Renal cortex interstitium (tissue), 3 donors: Measurements from ENCODE around the gene VCPKMT. TPM values are rescaled to one million over a fixed set of nuclear protein-coding genes. Genes with fewer than 3 reads are reported as not detected.

Experiments used
- polyA plus RNA-seq, 3 donors: library from polyadenylated mRNA; unstranded; fragments of 120-200 nt; gene quantifications; one replicate each; pipeline ENCODE4 v1.2.1, GENCODE V29; 2013; ENCODE audit not compliant: insufficient read length in 3 of 3

The VCPKMT gene
- polyA plus RNA-seq, 3 donors = 13.1 to 16.5 (median 13.8) TPM

Other genes with a start within 250 kb of the VCPKMT start
- 10 to 100 TPM; 79.5 to 91.7 (median 79.8) TPM for gene ARF6, start 223.5 kb downstream of the VCPKMT start, polyA plus RNA-seq
- gene SOS2, start 115.0 kb upstream of the VCPKMT start, polyA plus RNA-seq = 10 to 100 TPM; 34.2 to 41.7 (median 36.1) TPM
- gene L2HGDH, start 195.7 kb upstream of the VCPKMT start, polyA plus RNA-seq = 10 to 100 TPM in 2 of 3 donors, 1 to 10 TPM in 1; 9.7 to 11.2 (median 10.2) TPM
- gene DMAC2L, start 195.8 kb upstream of the VCPKMT start, polyA plus RNA-seq = 10 to 100 TPM; 21.8 to 28.8 (median 24.1) TPM